WTC11 (cell line): ENCODE data around the gene LPP. TPM values are rescaled to one million over a fixed set of nuclear protein-coding genes. Genes with fewer than 3 reads are reported as not detected.

Source experiments
- ATAC-seq: fragments of 200-7000 bp; cut with Tn5 transposase; 2 replicates; pipeline ENCODE4 v1.10.0; 2021; ENCODE audit warnings: mild to moderate bottlenecking, moderate library complexity
- CTCF ChIA-PET: fragments of 300-600 bp; sonication (Branson Sonifier 250); formaldehyde crosslinking; loops from one replicate; lab custom pipeline; 2021; ENCODE audit warnings: antibody characterized with exemption; lab: Charles Lee
- POLR2A ChIA-PET: fragments of 350-600 bp; sonication (Branson Sonifier 250); formaldehyde crosslinking; loops from one replicate; lab custom pipeline; 2021; ENCODE audit warnings: antibody characterized with exemption; lab: Charles Lee
- DNase-seq: peaks from one replicate; pipeline ENCODE4 v3.0.0; 2021; ENCODE audit warnings: low spot score
- H3K27ac Mint-ChIP-seq: 2 replicates; pipeline ENCODE4 v1.8.0; 2021; ENCODE audit warnings: mixed read lengths
- H3K27me3 Mint-ChIP-seq: 2 replicates; pipeline ENCODE4 v1.8.0; 2021; ENCODE audit warnings: low read depth, mild to moderate bottlenecking, moderate library complexity, mixed read lengths
- H3K36me3 Mint-ChIP-seq: 2 replicates; pipeline ENCODE4 v1.8.0; 2021; ENCODE audit warnings: mixed read lengths
- H3K4me1 Mint-ChIP-seq: 2 replicates; pipeline ENCODE4 v1.8.0; 2022; ENCODE audit warnings: mixed read lengths
- H3K4me3 Mint-ChIP-seq: 2 replicates; pipeline ENCODE4 v1.8.0; 2021; ENCODE audit warnings: mild to moderate bottlenecking, moderate library complexity, mixed read lengths
- H3K9me3 Mint-ChIP-seq: 2 replicates; pipeline ENCODE4 v1.8.0; 2021; ENCODE audit warnings: mixed read lengths
- CREM ChIP-seq: sonication (generic); formaldehyde crosslinking; IDR thresholded peaks from 2 replicates; pipeline ENCODE4 v1.8.1; 2022; ENCODE audit warnings: mild to moderate bottlenecking, missing genetic modification reagents, moderate library complexity
- FOXJ3 ChIP-seq: sonication (generic); formaldehyde crosslinking; IDR thresholded peaks from 2 replicates; pipeline ENCODE4 v1.9.0; 2021; ENCODE audit warnings: missing genetic modification reagents, mild to moderate bottlenecking, borderline replicate concordance
- JAZF1 ChIP-seq: fragments of 250-450 bp; sonication (Bioruptor Pico); IDR thresholded peaks from 2 replicates; pipeline ENCODE4 v1.9.0; 2021; ENCODE audit warnings: moderate library complexity, mild to moderate bottlenecking, inconsistent platforms
- KAT7 ChIP-seq: sonication (generic); formaldehyde crosslinking; IDR thresholded peaks from 2 replicates; pipeline ENCODE4 v1.8.1; 2023; ENCODE audit warnings: missing genetic modification reagents, mild to moderate bottlenecking, borderline replicate concordance
- NFYB ChIP-seq: sonication (generic); formaldehyde crosslinking; conservative IDR thresholded peaks from 2 replicates; pipeline ENCODE4 v1.8.0; 2022; ENCODE audit warnings: low read depth, missing genetic modification reagents
- NR1H2 ChIP-seq: sonication (generic); formaldehyde crosslinking; IDR thresholded peaks from 2 replicates; pipeline ENCODE4 v1.9.0; 2021; ENCODE audit warnings: mild to moderate bottlenecking, moderate library complexity, missing genetic modification reagents
- NR2C2 ChIP-seq: sonication (generic); formaldehyde crosslinking; IDR thresholded peaks from 2 replicates; pipeline ENCODE4 v1.8.0; 2022; ENCODE audit warnings: mild to moderate bottlenecking, missing genetic modification reagents
- OVOL2 ChIP-seq: fragments of 250-450 bp; sonication (Bioruptor Pico); IDR thresholded peaks from 2 replicates; pipeline ENCODE4 v1.9.0; 2021; ENCODE audit warnings: mild to moderate bottlenecking, borderline replicate concordance
- RORB ChIP-seq: fragments of 250-450 bp; sonication (Bioruptor Pico); IDR thresholded peaks from 2 replicates; pipeline ENCODE4 v1.9.0; 2021; ENCODE audit warnings: mild to moderate bottlenecking
- ZNF416 ChIP-seq: fragments of 250-450 bp; sonication (Bioruptor Pico); IDR thresholded peaks from 2 replicates; pipeline ENCODE4 v1.9.0; 2021; ENCODE audit warnings: mild to moderate bottlenecking, inconsistent platforms
- total RNA-seq: library from RNA; stranded (reverse); gene quantifications from 3 replicates; pipeline ENCODE4 v1.2.3, GENCODE V29; 2021
- TF ChIP-seq, protein P1 (sequence below): sonication (generic); formaldehyde crosslinking; IDR thresholded peaks from 2 replicates; pipeline ENCODE4 v1.8.0; 2023; ENCODE audit warnings: mild to moderate bottlenecking, missing genetic modification reagents
- TF ChIP-seq, protein P2 (sequence below): sonication (generic); formaldehyde crosslinking; IDR thresholded peaks from 2 replicates; pipeline ENCODE4 v1.8.1; 2022; ENCODE audit warnings: mild to moderate bottlenecking, missing genetic modification reagents, moderate library complexity, borderline replicate concordance
- TF ChIP-seq, protein P3 (sequence below): sonication (generic); formaldehyde crosslinking; IDR thresholded peaks from 2 replicates; pipeline ENCODE4 v1.8.1; 2022; ENCODE audit warnings: missing genetic modification reagents, borderline replicate concordance
- TF ChIP-seq, protein P4 (sequence below): sonication (generic); formaldehyde crosslinking; IDR thresholded peaks from 2 replicates; pipeline ENCODE4 v1.8.0; 2022; ENCODE audit warnings: missing genetic modification reagents
- TF ChIP-seq, protein P5 (sequence below): fragments of 250-450 bp; sonication (Bioruptor Pico); IDR thresholded peaks from 2 replicates; pipeline ENCODE4 v2.1.2; 2022; ENCODE audit warnings: mild to moderate bottlenecking, moderate library complexity
- TF ChIP-seq, protein P6 (sequence below): sonication (generic); formaldehyde crosslinking; IDR thresholded peaks from 2 replicates; pipeline ENCODE4 v1.8.1; 2022; ENCODE audit warnings: mild to moderate bottlenecking, moderate library complexity, missing genetic modification reagents

The LPP gene
- total RNA-seq, 1 experiment from 2014 or later, result 49.6 TPM

DNA sequence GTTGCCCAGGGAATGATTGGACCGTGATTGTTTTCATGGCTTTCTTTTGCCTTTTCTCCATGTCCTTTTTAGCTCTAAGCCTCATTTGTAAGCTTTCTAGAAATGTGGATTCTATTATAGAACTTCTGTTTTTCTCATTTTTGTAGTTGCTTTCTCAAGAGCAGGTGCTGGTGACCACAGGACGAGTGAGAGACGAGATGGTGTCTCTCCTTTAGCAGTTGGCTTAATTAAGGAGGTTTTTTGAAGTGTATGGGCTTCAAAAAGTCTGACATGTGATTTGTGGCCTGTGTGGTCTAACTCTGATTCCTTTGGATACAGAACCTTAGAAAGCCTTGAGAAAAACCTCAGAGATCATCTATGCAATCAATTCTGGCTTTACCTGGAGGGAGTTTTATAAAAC lies 292.8 kb downstream of the LPP start:
- TF ChIP-seq NFYB (CRISPR knock-in tag), result no peak
- TF ChIP-seq JAZF1 (CRISPR knock-in tag), result no peak
- no peak for TF ChIP-seq OVOL2
- TF ChIP-seq, protein P1, sequence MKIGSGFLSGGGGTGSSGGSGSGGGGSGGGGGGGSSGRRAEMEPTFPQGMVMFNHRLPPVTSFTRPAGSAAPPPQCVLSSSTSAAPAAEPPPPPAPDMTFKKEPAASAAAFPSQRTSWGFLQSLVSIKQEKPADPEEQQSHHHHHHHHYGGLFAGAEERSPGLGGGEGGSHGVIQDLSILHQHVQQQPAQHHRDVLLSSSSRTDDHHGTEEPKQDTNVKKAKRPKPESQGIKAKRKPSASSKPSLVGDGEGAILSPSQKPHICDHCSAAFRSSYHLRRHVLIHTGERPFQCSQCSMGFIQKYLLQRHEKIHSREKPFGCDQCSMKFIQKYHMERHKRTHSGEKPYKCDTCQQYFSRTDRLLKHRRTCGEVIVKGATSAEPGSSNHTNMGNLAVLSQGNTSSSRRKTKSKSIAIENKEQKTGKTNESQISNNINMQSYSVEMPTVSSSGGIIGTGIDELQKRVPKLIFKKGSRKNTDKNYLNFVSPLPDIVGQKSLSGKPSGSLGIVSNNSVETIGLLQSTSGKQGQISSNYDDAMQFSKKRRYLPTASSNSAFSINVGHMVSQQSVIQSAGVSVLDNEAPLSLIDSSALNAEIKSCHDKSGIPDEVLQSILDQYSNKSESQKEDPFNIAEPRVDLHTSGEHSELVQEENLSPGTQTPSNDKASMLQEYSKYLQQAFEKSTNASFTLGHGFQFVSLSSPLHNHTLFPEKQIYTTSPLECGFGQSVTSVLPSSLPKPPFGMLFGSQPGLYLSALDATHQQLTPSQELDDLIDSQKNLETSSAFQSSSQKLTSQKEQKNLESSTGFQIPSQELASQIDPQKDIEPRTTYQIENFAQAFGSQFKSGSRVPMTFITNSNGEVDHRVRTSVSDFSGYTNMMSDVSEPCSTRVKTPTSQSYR (CRISPR knock-in tag), result no peak
- no peak for TF ChIP-seq KAT7 (CRISPR knock-in tag)
- TF ChIP-seq ZNF416, result no peak
- TF ChIP-seq FOXJ3 (CRISPR knock-in tag), result no peak
- CTCF ChIA-PET, result no interaction called here
- Mint-ChIP-seq H3K27me3 (no peaks in the 10 kb centered on the region), H3K36me3 (peaks cover 3% of the 10 kb centered on the region; the same call in 1 of the 2 replicates), H3K4me1 (peaks cover 6% of the 10 kb centered on the region), H3K27ac (no peak overlapping the region; the same call in 1 of the 2 replicates), H3K4me3 (no peak overlapping the region), H3K9me3 (no peaks in the 10 kb centered on the region)
- DNase-seq (no peak), ATAC-seq (no peak)
- POLR2A ChIA-PET, result no interaction called here

DNA sequence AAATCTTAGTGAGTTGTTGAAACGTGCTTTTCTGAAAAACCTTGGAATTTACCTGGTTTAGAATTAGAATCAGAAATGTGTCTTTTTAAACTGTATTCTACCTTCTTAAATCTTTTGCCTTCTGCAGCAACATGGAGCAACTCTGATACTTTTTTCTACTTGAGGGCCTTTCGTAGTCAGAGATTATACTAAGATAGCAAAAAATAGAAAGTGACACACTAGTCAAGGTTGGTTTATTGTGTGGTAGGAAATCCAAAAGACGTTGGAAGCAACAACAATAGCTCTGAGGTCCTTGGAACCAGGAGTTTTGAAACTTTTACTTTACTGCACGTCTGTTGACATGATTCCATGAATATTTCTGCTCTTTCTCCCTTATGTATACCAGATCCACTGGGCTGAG lies 294.9 kb downstream of the LPP start:
- H3K4me1 Mint-ChIP-seq, result no peaks in the 10 kb centered on the region
- POLR2A ChIA-PET, result no interaction called here
- ATAC-seq (no peak), DNase-seq (no peak)
- H3K4me3 Mint-ChIP-seq, result no peak overlapping the region
- TF ChIP-seq NR1H2 (CRISPR knock-in tag), result no peak
- TF ChIP-seq RORB (CRISPR knock-in tag), result no peak
- TF ChIP-seq, protein P2, sequence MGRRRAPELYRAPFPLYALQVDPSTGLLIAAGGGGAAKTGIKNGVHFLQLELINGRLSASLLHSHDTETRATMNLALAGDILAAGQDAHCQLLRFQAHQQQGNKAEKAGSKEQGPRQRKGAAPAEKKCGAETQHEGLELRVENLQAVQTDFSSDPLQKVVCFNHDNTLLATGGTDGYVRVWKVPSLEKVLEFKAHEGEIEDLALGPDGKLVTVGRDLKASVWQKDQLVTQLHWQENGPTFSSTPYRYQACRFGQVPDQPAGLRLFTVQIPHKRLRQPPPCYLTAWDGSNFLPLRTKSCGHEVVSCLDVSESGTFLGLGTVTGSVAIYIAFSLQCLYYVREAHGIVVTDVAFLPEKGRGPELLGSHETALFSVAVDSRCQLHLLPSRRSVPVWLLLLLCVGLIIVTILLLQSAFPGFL (CRISPR knock-in tag), result no peak
- TF ChIP-seq, protein P3, sequence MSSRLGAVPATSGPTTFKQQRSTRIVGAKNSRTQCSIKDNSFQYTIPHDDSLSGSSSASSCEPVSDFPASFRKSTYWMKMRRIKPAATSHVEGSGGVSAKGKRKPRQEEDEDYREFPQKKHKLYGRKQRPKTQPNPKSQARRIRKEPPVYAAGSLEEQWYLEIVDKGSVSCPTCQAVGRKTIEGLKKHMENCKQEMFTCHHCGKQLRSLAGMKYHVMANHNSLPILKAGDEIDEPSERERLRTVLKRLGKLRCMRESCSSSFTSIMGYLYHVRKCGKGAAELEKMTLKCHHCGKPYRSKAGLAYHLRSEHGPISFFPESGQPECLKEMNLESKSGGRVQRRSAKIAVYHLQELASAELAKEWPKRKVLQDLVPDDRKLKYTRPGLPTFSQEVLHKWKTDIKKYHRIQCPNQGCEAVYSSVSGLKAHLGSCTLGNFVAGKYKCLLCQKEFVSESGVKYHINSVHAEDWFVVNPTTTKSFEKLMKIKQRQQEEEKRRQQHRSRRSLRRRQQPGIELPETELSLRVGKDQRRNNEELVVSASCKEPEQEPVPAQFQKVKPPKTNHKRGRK (CRISPR knock-in tag), result no peak
- no peak for TF ChIP-seq NR2C2 (CRISPR knock-in tag)
- TF ChIP-seq, protein P4, sequence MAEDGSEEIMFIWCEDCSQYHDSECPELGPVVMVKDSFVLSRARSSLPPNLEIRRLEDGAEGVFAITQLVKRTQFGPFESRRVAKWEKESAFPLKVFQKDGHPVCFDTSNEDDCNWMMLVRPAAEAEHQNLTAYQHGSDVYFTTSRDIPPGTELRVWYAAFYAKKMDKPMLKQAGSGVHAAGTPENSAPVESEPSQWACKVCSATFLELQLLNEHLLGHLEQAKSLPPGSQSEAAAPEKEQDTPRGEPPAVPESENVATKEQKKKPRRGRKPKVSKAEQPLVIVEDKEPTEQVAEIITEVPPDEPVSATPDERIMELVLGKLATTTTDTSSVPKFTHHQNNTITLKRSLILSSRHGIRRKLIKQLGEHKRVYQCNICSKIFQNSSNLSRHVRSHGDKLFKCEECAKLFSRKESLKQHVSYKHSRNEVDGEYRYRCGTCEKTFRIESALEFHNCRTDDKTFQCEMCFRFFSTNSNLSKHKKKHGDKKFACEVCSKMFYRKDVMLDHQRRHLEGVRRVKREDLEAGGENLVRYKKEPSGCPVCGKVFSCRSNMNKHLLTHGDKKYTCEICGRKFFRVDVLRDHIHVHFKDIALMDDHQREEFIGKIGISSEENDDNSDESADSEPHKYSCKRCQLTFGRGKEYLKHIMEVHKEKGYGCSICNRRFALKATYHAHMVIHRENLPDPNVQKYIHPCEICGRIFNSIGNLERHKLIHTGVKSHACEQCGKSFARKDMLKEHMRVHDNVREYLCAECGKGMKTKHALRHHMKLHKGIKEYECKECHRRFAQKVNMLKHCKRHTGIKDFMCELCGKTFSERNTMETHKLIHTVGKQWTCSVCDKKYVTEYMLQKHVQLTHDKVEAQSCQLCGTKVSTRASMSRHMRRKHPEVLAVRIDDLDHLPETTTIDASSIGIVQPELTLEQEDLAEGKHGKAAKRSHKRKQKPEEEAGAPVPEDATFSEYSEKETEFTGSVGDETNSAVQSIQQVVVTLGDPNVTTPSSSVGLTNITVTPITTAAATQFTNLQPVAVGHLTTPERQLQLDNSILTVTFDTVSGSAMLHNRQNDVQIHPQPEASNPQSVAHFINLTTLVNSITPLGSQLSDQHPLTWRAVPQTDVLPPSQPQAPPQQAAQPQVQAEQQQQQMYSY (CRISPR knock-in tag), result no peak
- H3K36me3 Mint-ChIP-seq, result peaks cover 3% of the 10 kb centered on the region; the same call in 1 of the 2 replicates
- CTCF ChIA-PET, result no interaction called here
- no peaks in the 10 kb centered on the region for H3K27me3 Mint-ChIP-seq
- H3K9me3 Mint-ChIP-seq, result no peaks in the 10 kb centered on the region
- H3K27ac Mint-ChIP-seq, result no peak overlapping the region

DNA sequence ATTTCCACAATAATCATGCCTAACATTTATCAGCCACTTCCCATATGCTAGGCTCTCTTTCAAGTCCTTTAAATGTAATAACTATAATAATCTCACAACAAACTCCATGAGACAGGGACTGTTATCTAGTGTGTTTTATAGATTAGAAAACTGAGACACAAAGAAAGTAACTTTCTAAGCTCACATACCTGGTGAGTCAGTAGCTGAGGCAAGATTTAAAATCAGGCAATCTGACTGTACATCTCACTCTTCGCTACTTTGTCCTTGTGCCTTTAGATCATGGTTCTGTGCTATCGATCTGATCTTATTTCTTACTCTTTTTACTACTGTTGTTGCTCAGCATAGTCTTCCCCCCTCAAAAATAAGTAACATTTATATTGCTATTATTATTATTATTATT lies 295.5 kb downstream of the LPP start:
- Mint-ChIP-seq H3K27ac (no peak overlapping the region), H3K36me3 (peaks cover 3% of the 10 kb centered on the region; the same call in 1 of the 2 replicates), H3K27me3 (no peaks in the 10 kb centered on the region), H3K4me1 (no peaks in the 10 kb centered on the region), H3K4me3 (no peak overlapping the region), H3K9me3 (no peaks in the 10 kb centered on the region)
- DNase-seq, result no peak
- ChIA-PET POLR2A (no interaction called here), CTCF (no interaction called here)
- ATAC-seq, result no peak
- TF ChIP-seq, protein P3 (CRISPR knock-in tag), result no peak
- TF ChIP-seq, protein P5, sequence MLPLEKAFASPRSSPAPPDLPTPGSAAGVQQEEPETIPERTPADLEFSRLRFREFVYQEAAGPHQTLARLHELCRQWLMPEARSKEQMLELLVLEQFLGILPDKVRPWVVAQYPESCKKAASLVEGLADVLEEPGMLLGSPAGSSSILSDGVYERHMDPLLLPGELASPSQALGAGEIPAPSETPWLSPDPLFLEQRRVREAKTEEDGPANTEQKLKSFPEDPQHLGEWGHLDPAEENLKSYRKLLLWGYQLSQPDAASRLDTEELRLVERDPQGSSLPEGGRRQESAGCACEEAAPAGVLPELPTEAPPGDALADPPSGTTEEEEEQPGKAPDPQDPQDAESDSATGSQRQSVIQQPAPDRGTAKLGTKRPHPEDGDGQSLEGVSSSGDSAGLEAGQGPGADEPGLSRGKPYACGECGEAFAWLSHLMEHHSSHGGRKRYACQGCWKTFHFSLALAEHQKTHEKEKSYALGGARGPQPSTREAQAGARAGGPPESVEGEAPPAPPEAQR (CRISPR knock-in tag), result no peak
- TF ChIP-seq, protein P6, sequence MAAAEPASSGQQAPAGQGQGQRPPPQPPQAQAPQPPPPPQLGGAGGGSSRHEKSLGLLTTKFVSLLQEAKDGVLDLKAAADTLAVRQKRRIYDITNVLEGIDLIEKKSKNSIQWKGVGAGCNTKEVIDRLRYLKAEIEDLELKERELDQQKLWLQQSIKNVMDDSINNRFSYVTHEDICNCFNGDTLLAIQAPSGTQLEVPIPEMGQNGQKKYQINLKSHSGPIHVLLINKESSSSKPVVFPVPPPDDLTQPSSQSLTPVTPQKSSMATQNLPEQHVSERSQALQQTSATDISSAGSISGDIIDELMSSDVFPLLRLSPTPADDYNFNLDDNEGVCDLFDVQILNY (CRISPR knock-in tag), result no peak
- TF ChIP-seq CREM (CRISPR knock-in tag), result no peak
